ENCODE data around the gene ZNF132. TPM values are rescaled to one million over a fixed set of nuclear protein-coding genes. Genes with fewer than 3 reads are reported as not detected.

The ZNF132 gene
- total RNA-seq, 6 experiments from 2014 or later, result 4.0 to 5.2 (median 4.5) TPM

GRCh38 chr19:58480481-58480830 lies 40.5 kb upstream of the ZNF132 start:
- Mint-ChIP-seq H3K27me3 (ENCODE audit: insufficient read depth) (peaks cover 3% of the 10 kb centered on the region), H3K4me1 (ENCODE audit: low read depth) (peaks cover 9% of the 10 kb centered on the region), H3K9me3 (no peaks in the 10 kb centered on the region), H3K36me3 (ENCODE audit: low read depth) (no peaks in the 10 kb centered on the region; the same call in 1 of the 2 replicates), H3K27ac (no peak overlapping the region), H3K4me3 (no peak overlapping the region)
- no peak for DNase-seq
- no peak for TF ChIP-seq CTCF (IDR thresholded peaks at IDR 0.05)

- no peaks in the 10 kb centered on the region for H3K9me3 Mint-ChIP-seq
- H3K27ac Mint-ChIP-seq, result no peak overlapping the region
- peaks cover 14% of the 10 kb centered on the region for H3K4me1 Mint-ChIP-seq (ENCODE audit: low read depth)
- no peak for TF ChIP-seq CTCF (IDR thresholded peaks at IDR 0.05)
- no peaks in the 10 kb centered on the region; the same call in 1 of the 2 replicates for H3K36me3 Mint-ChIP-seq (ENCODE audit: low read depth)
- DNase-seq, result no peak
- H3K4me3 Mint-ChIP-seq, result no peak overlapping the region
- H3K27me3 Mint-ChIP-seq (ENCODE audit: insufficient read depth), result peaks cover 3% of the 10 kb centered on the region
Measured at GRCh38 chr19:58479736-58480480, 40.0 kb upstream of the ZNF132 start.

GRCh38 chr19:58479303-58479702 lies 39.4 kb upstream of the ZNF132 start:
- no peak for TF ChIP-seq CTCF (IDR thresholded peaks at IDR 0.05)
- no peak for DNase-seq
- Mint-ChIP-seq H3K27me3 (ENCODE audit: insufficient read depth) (peaks cover 3% of the 10 kb centered on the region), H3K9me3 (no peaks in the 10 kb centered on the region), H3K4me3 (no peak overlapping the region), H3K36me3 (ENCODE audit: low read depth) (no peaks in the 10 kb centered on the region; the same call in 1 of the 2 replicates), H3K4me1 (ENCODE audit: low read depth) (peaks cover 20% of the 10 kb centered on the region), H3K27ac (no peak overlapping the region)

GRCh38 chr19:58477871-58478270 lies 37.9 kb upstream of the ZNF132 start:
- TF ChIP-seq CTCF (IDR thresholded peaks at IDR 0.05), result no peak
- Mint-ChIP-seq H3K27me3 (ENCODE audit: insufficient read depth) (peaks cover 3% of the 10 kb centered on the region), H3K9me3 (no peaks in the 10 kb centered on the region), H3K27ac (no peak overlapping the region), H3K36me3 (ENCODE audit: low read depth) (no peaks in the 10 kb centered on the region; the same call in 1 of the 2 replicates), H3K4me3 (no peak overlapping the region), H3K4me1 (ENCODE audit: low read depth) (peaks cover 28% of the 10 kb centered on the region)
- DNase-seq, result no peak

GRCh38 chr19:58477130-58477529 lies 37.2 kb upstream of the ZNF132 start:
- H3K27ac Mint-ChIP-seq, result peak overlapping the region; percentile 96
- DNase-seq, result no peak
- peaks cover 28% of the 10 kb centered on the region for H3K4me1 Mint-ChIP-seq (ENCODE audit: low read depth)
- no peaks in the 10 kb centered on the region; the same call in none of the 2 replicates for H3K36me3 Mint-ChIP-seq (ENCODE audit: low read depth)
- TF ChIP-seq CTCF (IDR thresholded peaks at IDR 0.05), result no peak
- peaks cover 3% of the 10 kb centered on the region; the same call in 1 of the 2 replicates for H3K27me3 Mint-ChIP-seq (ENCODE audit: insufficient read depth)
- peak overlapping the region; percentile 93 for H3K4me3 Mint-ChIP-seq
- no peaks in the 10 kb centered on the region for H3K9me3 Mint-ChIP-seq

Data from HFFc6 (cell line).